Keratinocyte (primary cell): ENCODE measurements around the gene NLGN3. TPM values are rescaled to one million over a fixed set of nuclear protein-coding genes. Genes with fewer than 3 reads are reported as not detected.

ENCODE experiments used
- DNase-seq: peaks from one replicate; pipeline ENCODE4 v3.0.0-alpha.2; 2011; ENCODE audit warnings: low read depth, missing footprints, low spot score
- FAIRE-seq: peaks from 2 replicates; lab custom pipeline; 2011; peaks lifted over from hg19 to GRCh38; lab: Jason Lieb, UNC
- H2AFZ ChIP-seq: 2 replicates; pipeline ENCODE4 v1.6.0; 2012; ENCODE audit warnings: low read length, control low read depth, inconsistent platforms; ENCODE audit not compliant: control insufficient read depth
- H3K27ac ChIP-seq: 2 replicates; pipeline ENCODE4 v1.5.1; 2011; ENCODE audit warnings: low read length; ENCODE audit not compliant: control insufficient read depth, insufficient read depth
- H3K27me3 ChIP-seq: 3 replicates; pipeline ENCODE4 v1.6.0; 2011; ENCODE audit warnings: low read length; ENCODE audit not compliant: control insufficient read depth, insufficient read depth; ENCODE audit errors: extremely low read depth
- H3K36me3 ChIP-seq, 2 experiments: 2 replicates in 1 of 2; 3 replicates in 1 of 2; pipeline ENCODE4 v1.5.1; 2011; ENCODE audit warnings: low read length in 2 of 2, mild to moderate bottlenecking in 1 of 2; ENCODE audit not compliant: control insufficient read depth in 2 of 2, insufficient read depth in 2 of 2; ENCODE audit errors: extremely low read depth in 1 of 2
- H3K4me1 ChIP-seq: 3 replicates; pipeline ENCODE4 v1.5.1; 2011; ENCODE audit warnings: low read length; ENCODE audit not compliant: control insufficient read depth, insufficient read depth; ENCODE audit errors: extremely low read depth
- H3K4me2 ChIP-seq: 3 replicates; pipeline ENCODE4 v1.6.0; 2011; ENCODE audit warnings: low read depth, low read length; ENCODE audit not compliant: control insufficient read depth, insufficient read depth; ENCODE audit errors: extremely low read depth
- H3K4me3 ChIP-seq, 3 experiments: fragments of 200-600 bp in 1 of 3; sonication (generic) in 1 of 3; 2 replicates in 2 of 3; 3 replicates in 1 of 3; pipeline ENCODE4 v1.5.1; 2011 to 2016; ENCODE audit warnings: low read length in 3 of 3, mild to moderate bottlenecking in 3 of 3, control low read depth in 2 of 3, inconsistent platforms in 1 of 3, low read depth in 1 of 3, mixed read lengths in 1 of 3, mixed run types in 1 of 3, moderate library complexity in 1 of 3; ENCODE audit not compliant: control insufficient read depth in 2 of 3, insufficient read depth in 2 of 3; ENCODE audit errors: extremely low read depth in 1 of 3
- H3K79me2 ChIP-seq: 2 replicates; pipeline ENCODE4 v1.6.0; 2012; ENCODE audit warnings: low read length; ENCODE audit not compliant: control insufficient read depth, insufficient read depth
- H3K9ac ChIP-seq: 3 replicates; pipeline ENCODE4 v1.6.0; 2011; ENCODE audit warnings: low read length; ENCODE audit not compliant: control insufficient read depth, insufficient read depth; ENCODE audit errors: extremely low read depth
- H3K9me1 ChIP-seq: 3 replicates; pipeline ENCODE4 v1.6.0; 2011; ENCODE audit warnings: low read length; ENCODE audit not compliant: control insufficient read depth, insufficient read depth; ENCODE audit errors: extremely low read depth
- H3K9me3 ChIP-seq: 2 replicates; pipeline ENCODE4 v1.5.1; 2012; ENCODE audit warnings: low read depth, low read length; ENCODE audit not compliant: control insufficient read depth
- H4K20me1 ChIP-seq: 3 replicates; pipeline ENCODE4 v1.6.0; 2011; ENCODE audit warnings: low read length; ENCODE audit not compliant: control insufficient read depth, insufficient read depth; ENCODE audit errors: extremely low read depth
- CTCF ChIP-seq, 3 experiments: IDR thresholded peaks in 1 of 3; conservative IDR thresholded peaks in 1 of 3; optimal IDR thresholded peaks in 1 of 3; 2 replicates in 2 of 3; 3 replicates in 1 of 3; pipeline versions ENCODE3 to v1.5.1; 2011; ENCODE audit warnings: low read length in 3 of 3, mild to moderate bottlenecking in 3 of 3, moderate library complexity in 2 of 3, control low read depth in 1 of 3, inconsistent platforms in 1 of 3; ENCODE audit not compliant: insufficient read depth in 2 of 3; ENCODE audit errors: extremely low read depth in 1 of 3
- EZH2 ChIP-seq: IDR thresholded peaks from one replicate; pipeline ENCODE4 v1.6.1; 2012; ENCODE audit warnings: inconsistent platforms, mild to moderate bottlenecking, low read length, moderate library complexity
- dilution Hi-C: fragments of 300-500 bp; cut with MboI; formaldehyde crosslinking; loops from one replicate; pipeline ENCODE4 v1.7.0; 2020; ENCODE audit warnings: low sequenced_read_pairs; ENCODE audit not compliant: extremely low pct_ligation_motif_present
- polyA plus RNA-seq, 5 experiments: library from polyadenylated mRNA; depleted of rRNA in 3 of 5; stranded (reverse) in 3 of 5; stranded (forward) in 1 of 5; unstranded in 1 of 5; fragments of >200 nt; gene quantifications; 1 replicate in 1 of 5; 2 replicates in 3 of 5; 3 replicates in 1 of 5; pipeline versions ENCODE4 v1.2.1 to v1.2.3, GENCODE V29; 2011 to 2012; ENCODE audit warnings: missing spikeins in 2 of 5, low read depth in 1 of 5, low replicate concordance in 1 of 5

The NLGN3 gene
- polyA plus RNA-seq, 1 donor (not counting 4 experiments of a cell fraction or from before 2014, with no cell fraction given): 0.05 TPM

- H3K4me1 ChIP-seq: no peaks in the 10 kb centered on the region
- H3K9me1 ChIP-seq: no peaks in the 10 kb centered on the region
- no peak overlapping the region for H2AFZ ChIP-seq
- TF ChIP-seq CTCF (optimal IDR thresholded peaks at IDR 0.05 in 1 of 3, IDR thresholded peaks at IDR 0.05 in 1 of 3, conservative IDR thresholded peaks at IDR 0.05 in 1 of 3; ENCODE audit: extremely low read depth in 1 of 3, insufficient read depth in 2 of 3, low read length in 3 of 3) (no peak), EZH2 (no peak)
- H3K9ac ChIP-seq: no peak overlapping the region
- H4K20me1 ChIP-seq: no peaks in the 10 kb centered on the region
- H3K27me3 ChIP-seq: no peaks in the 10 kb centered on the region
- dilution Hi-C loops: no loop called here
- FAIRE-seq (no peak), DNase-seq (no peak)
- no peak overlapping the region for H3K4me3 ChIP-seq
- no peaks in the 10 kb centered on the region for H3K79me2 ChIP-seq
- H3K9me3 ChIP-seq: no peaks in the 10 kb centered on the region
- H3K36me3 ChIP-seq: no peaks in the 10 kb centered on the region
- H3K27ac ChIP-seq: no peak overlapping the region
- H3K4me2 ChIP-seq: no peak overlapping the region
These were observed 45.6 kb upstream of the NLGN3 start for GRCh38 chrX:71098951-71099506.

GRCh38 chrX:71099736-71100135, 44.9 kb upstream of the NLGN3 start:
- Histone ChIP-seq H3K4me1 (no peaks in the 10 kb centered on the region), H3K27ac (no peak overlapping the region), H4K20me1 (no peaks in the 10 kb centered on the region), H3K27me3 (no peaks in the 10 kb centered on the region), H3K4me3 (no peak overlapping the region), H3K9me1 (no peaks in the 10 kb centered on the region), H3K9me3 (no peaks in the 10 kb centered on the region), H3K9ac (no peak overlapping the region), H3K79me2 (no peaks in the 10 kb centered on the region), H3K4me2 (no peak overlapping the region), H2AFZ (no peak overlapping the region), H3K36me3 (no peaks in the 10 kb centered on the region)
- dilution Hi-C loops: no loop called here
- TF ChIP-seq CTCF (optimal IDR thresholded peaks at IDR 0.05 in 1 of 3, IDR thresholded peaks at IDR 0.05 in 1 of 3, conservative IDR thresholded peaks at IDR 0.05 in 1 of 3; ENCODE audit: extremely low read depth in 1 of 3, insufficient read depth in 2 of 3, low read length in 3 of 3): no peak
- TF ChIP-seq EZH2: no peak
- DNase-seq: no peak
- FAIRE-seq: no peak
